HepG2 (cell line): ENCODE results near the gene TRIM9. TPM values are rescaled to one million over a fixed set of nuclear protein-coding genes. Genes with fewer than 3 reads are reported as not detected.

Experiments used
- HOXA3 ChIP-seq: sonication (generic); formaldehyde crosslinking; IDR thresholded peaks from 2 replicates; pipeline ENCODE4 v1.5.0; 2020; ENCODE audit warnings: missing genetic modification reagents
- NR2F2 ChIP-seq: IDR thresholded peaks from 2 replicates; pipeline ENCODE4 v1.6.1; 2012; ENCODE audit warnings: low read depth, inconsistent platforms, borderline replicate concordance
- PRMT3 ChIP-seq: sonication (generic); formaldehyde crosslinking; IDR thresholded peaks from 2 replicates; pipeline ENCODE4 v1.8.1; 2022; ENCODE audit warnings: low read depth, mild to moderate bottlenecking, moderate library complexity, missing genetic modification reagents, borderline replicate concordance
- SKIL ChIP-seq: sonication (generic); formaldehyde crosslinking; IDR thresholded peaks from 2 replicates; pipeline ENCODE4 v1.8.0; 2022; ENCODE audit warnings: missing genetic modification reagents, mild to moderate bottlenecking, moderate library complexity, borderline replicate concordance
- SYNCRIP ChIP-seq: fragments of 200-400 bp; formaldehyde crosslinking; IDR thresholded peaks from 2 replicates; pipeline ENCODE4 v1.6.1; 2018; ENCODE audit warnings: mild to moderate bottlenecking, low read depth, low read length; ENCODE audit not compliant: insufficient read depth
- ZFY ChIP-seq: sonication (generic); formaldehyde crosslinking; IDR thresholded peaks from 2 replicates; pipeline ENCODE4 v1.4.0; 2020; ENCODE audit warnings: missing genetic modification reagents
- ZMYM3 ChIP-seq: sonication (generic); formaldehyde crosslinking; IDR thresholded peaks from 2 replicates; pipeline ENCODE4 v1.5.1; 2020; ENCODE audit warnings: mild to moderate bottlenecking, missing genetic modification reagents
- ZNF232 ChIP-seq: sonication (generic); formaldehyde crosslinking; IDR thresholded peaks from 2 replicates; pipeline ENCODE4 v1.4.0; 2020; ENCODE audit warnings: missing genetic modification reagents, borderline replicate concordance
- ZNF574 ChIP-seq: sonication (generic); formaldehyde crosslinking; IDR thresholded peaks from 2 replicates; pipeline ENCODE4 v1.4.0; 2020; ENCODE audit warnings: missing genetic modification reagents
- polyA plus RNA-seq, 8 experiments: library from polyadenylated mRNA; depleted of rRNA in 3 of 8; stranded (reverse) in 7 of 8; unstranded in 1 of 8; fragments of >200 nt; fragmentation: Illumina TruSeq in 4 of 8; extraction: Trizol in 4 of 8; gene quantifications; 2 replicates each; pipeline versions ENCODE4 v1.2.1 to v1.2.3, GENCODE V29; 2011 to 2016; ENCODE audit warnings: low read depth in 4 of 8, missing spikeins in 1 of 8, mixed read lengths in 1 of 8; ENCODE audit not compliant: insufficient read depth in 1 of 8
- total RNA-seq, 5 experiments: library from RNA; depleted of rRNA; stranded (reverse); fragments of >200 nt; fragmentation: Illumina TruSeq; extraction: Trizol; gene quantifications; 2 replicates each; pipeline ENCODE4 v1.2.3, GENCODE V29; 2016; ENCODE audit warnings: low read depth in 1 of 5
- TF ChIP-seq, protein P1 (sequence below): IDR thresholded peaks from 2 replicates; pipeline ENCODE4 v1.6.1; 2016; ENCODE audit warnings: missing compliant biosample characterization, missing genetic modification reagents, borderline replicate concordance
- TF ChIP-seq, protein P2 (sequence below): sonication (generic); formaldehyde crosslinking; IDR thresholded peaks from 2 replicates; pipeline ENCODE4 v1.5.0; 2020; ENCODE audit warnings: mild to moderate bottlenecking, missing genetic modification reagents, borderline replicate concordance

The TRIM9 gene
- total and polyA plus RNA-seq, 2 of the 13 experiments (the other 11 are each of a cell fraction or from before 2014, with no cell fraction given) = 0.04 to 0.07 TPM

DNA sequence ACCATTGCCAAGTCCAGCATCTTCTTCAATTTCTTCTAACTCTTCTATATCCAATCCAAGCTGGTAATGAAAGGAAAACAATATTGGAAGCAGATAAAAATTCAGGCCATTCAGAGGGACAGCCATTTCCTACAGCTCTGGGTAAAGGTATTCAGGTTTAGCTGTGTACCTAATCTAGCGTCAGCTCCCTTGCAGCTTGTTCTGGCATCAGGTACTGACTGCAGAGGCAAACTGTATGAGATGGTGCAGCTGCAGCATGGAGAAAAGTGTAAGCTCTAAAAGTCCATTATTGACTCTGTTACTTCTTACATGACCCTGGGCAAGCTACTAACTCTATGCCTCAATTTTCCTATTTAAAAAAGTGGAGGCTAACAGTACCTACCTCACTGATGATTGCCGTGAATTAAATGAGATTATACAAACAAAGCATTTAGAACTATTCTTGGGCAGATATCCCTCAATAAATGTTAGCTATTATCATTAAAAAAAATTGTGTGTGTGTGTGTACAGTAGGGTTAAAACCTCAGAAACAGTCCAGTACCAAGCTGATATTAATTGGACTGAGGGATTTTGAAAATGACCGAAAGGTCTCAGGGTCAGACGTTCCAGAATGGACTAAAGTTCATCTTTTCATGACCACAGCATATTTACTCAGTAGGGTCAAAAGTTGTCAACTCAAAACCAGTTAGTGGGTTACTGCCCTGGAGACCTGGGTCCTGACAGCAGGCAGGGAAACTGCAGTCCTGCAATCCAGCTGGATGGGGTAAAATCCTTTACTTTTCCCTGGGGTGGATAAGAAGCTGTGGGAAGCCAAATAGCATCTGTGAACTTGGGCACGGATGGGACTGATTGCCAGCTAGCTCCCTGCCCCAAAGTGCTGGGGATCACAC, 159.5 kb downstream of the TRIM9 start (continued):
- TF ChIP-seq SKIL (CRISPR knock-in tag) (peak; percentile 84), ZMYM3 (CRISPR knock-in tag) (peak; percentile 60; the same call in 1 of the 2 replicates), PRMT3 (CRISPR knock-in tag) (no peak), NR2F2 (peak; percentile 95), SYNCRIP (no peak), HOXA3 (peak; percentile 78), ZFY (CRISPR knock-in tag) (0 out of 2 replicates have a peak, but pooled peaks have one; percentile 37), ZNF574 (peak; percentile 59; the same call in 1 of the 2 replicates), ZNF232 (CRISPR knock-in tag) (0 out of 2 replicates have a peak, but pooled peaks have one; percentile 55)
- TF ChIP-seq, protein P1, sequence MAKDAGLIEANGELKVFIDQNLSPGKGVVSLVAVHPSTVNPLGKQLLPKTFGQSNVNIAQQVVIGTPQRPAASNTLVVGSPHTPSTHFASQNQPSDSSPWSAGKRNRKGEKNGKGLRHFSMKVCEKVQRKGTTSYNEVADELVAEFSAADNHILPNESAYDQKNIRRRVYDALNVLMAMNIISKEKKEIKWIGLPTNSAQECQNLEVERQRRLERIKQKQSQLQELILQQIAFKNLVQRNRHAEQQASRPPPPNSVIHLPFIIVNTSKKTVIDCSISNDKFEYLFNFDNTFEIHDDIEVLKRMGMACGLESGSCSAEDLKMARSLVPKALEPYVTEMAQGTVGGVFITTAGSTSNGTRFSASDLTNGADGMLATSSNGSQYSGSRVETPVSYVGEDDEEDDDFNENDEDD = no peak
- TF ChIP-seq, protein P2, sequence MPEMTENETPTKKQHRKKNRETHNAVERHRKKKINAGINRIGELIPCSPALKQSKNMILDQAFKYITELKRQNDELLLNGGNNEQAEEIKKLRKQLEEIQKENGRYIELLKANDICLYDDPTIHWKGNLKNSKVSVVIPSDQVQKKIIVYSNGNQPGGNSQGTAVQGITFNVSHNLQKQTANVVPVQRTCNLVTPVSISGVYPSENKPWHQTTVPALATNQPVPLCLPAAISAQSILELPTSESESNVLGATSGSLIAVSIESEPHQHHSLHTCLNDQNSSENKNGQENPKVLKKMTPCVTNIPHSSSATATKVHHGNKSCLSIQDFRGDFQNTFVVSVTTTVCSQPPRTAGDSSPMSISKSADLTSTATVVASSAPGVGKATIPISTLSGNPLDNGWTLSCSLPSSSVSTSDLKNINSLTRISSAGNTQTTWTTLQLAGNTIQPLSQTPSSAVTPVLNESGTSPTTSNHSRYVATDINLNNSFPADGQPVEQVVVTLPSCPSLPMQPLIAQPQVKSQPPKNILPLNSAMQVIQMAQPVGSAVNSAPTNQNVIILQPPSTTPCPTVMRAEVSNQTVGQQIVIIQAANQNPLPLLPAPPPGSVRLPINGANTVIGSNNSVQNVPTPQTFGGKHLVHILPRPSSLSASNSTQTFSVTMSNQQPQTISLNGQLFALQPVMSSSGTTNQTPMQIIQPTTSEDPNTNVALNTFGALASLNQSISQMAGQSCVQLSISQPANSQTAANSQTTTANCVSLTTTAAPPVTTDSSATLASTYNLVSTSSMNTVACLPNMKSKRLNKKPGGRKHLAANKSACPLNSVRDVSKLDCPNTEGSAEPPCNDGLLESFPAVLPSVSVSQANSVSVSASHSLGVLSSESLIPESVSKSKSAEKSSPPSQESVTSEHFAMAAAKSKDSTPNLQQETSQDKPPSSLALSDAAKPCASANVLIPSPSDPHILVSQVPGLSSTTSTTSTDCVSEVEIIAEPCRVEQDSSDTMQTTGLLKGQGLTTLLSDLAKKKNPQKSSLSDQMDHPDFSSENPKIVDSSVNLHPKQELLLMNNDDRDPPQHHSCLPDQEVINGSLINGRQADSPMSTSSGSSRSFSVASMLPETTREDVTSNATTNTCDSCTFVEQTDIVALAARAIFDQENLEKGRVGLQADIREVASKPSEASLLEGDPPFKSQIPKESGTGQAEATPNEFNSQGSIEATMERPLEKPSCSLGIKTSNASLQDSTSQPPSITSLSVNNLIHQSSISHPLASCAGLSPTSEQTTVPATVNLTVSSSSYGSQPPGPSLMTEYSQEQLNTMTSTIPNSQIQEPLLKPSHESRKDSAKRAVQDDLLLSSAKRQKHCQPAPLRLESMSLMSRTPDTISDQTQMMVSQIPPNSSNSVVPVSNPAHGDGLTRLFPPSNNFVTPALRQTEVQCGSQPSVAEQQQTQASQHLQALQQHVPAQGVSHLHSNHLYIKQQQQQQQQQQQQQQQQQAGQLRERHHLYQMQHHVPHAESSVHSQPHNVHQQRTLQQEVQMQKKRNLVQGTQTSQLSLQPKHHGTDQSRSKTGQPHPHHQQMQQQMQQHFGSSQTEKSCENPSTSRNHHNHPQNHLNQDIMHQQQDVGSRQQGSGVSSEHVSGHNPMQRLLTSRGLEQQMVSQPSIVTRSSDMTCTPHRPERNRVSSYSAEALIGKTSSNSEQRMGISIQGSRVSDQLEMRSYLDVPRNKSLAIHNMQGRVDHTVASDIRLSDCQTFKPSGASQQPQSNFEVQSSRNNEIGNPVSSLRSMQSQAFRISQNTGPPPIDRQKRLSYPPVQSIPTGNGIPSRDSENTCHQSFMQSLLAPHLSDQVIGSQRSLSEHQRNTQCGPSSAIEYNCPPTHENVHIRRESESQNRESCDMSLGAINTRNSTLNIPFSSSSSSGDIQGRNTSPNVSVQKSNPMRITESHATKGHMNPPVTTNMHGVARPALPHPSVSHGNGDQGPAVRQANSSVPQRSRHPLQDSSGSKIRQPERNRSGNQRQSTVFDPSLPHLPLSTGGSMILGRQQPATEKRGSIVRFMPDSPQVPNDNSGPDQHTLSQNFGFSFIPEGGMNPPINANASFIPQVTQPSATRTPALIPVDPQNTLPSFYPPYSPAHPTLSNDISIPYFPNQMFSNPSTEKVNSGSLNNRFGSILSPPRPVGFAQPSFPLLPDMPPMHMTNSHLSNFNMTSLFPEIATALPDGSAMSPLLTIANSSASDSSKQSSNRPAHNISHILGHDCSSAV (CRISPR knock-in tag) = no peak
